Mucosa of descending colon (tissue), 3 donors: ENCODE data around the gene TBC1D2. TPM values are rescaled to one million over a fixed set of nuclear protein-coding genes. Genes with fewer than 3 reads are reported as not detected.

ENCODE experiments used
- ATAC-seq: fragments of 200-7000 bp; cut with Tn5 transposase; one replicate; pipeline ENCODE4 v1.9.1; 2020; ENCODE audit warnings: mild to moderate bottlenecking, moderate library complexity
- DNase-seq, 3 donors: peaks; one replicate each; pipeline ENCODE4 v3.0.0-alpha.2; 2020
- H3K36me3 ChIP-seq: fragments of 200-600 bp; one replicate; pipeline ENCODE4 v1.8.0; 2021; ENCODE audit warnings: low read depth, mild to moderate bottlenecking
- H3K4me1 ChIP-seq: fragments of 200-600 bp; one replicate; pipeline ENCODE4 v1.8.0; 2021; ENCODE audit warnings: low read depth, mild to moderate bottlenecking
- H3K4me3 ChIP-seq: fragments of 200-600 bp; one replicate; pipeline ENCODE4 v1.8.0; 2021; ENCODE audit warnings: mild to moderate bottlenecking
- H3K9me3 ChIP-seq: fragments of 200-600 bp; one replicate; pipeline ENCODE4 v1.8.0; 2021; ENCODE audit warnings: mild to moderate bottlenecking
- intact Hi-C, 2 donors: fragments of 100-400 bp; cut with DNase I in 1 of 2; cut with micrococcal nuclease in 1 of 2; formaldehyde crosslinking; loops; one replicate each; pipeline versions ENCODE4 v1.11.0 to v1.11.1; 2022; cut with DNase I, micrococcal nuclease
- total RNA-seq, 3 donors: library from RNA; stranded (reverse); fragmentation: NEBNext Ultra II Directional in 2 of 3; extraction: Animal tissue kit (Norgen Biotek cat#: 25700) in 2 of 3; gene quantifications; one replicate each; pipeline versions ENCODE4 v1.2.1 to v1.2.4, GENCODE V29; 2021 to 2023
- TF ChIP-seq, protein P1 (sequence below): fragments of 200-600 bp; IDR thresholded peaks from one replicate; pipeline ENCODE4 v1.8.0; 2022; ENCODE audit warnings: antibody characterized with exemption, mild to moderate bottlenecking
- donor health status: DM: no; HTN: no; CAD: no; lungs with moderate emphysema.
- donor health status: DM: no; HTN: no; CAD: no.
- donor health status: DM: no; HTN: yes; CAD: no.

Gene TBC1D2
- total RNA-seq, 3 donors from 2014 or later = 19.5 to 33.5 (median 26.9) TPM

DNA sequence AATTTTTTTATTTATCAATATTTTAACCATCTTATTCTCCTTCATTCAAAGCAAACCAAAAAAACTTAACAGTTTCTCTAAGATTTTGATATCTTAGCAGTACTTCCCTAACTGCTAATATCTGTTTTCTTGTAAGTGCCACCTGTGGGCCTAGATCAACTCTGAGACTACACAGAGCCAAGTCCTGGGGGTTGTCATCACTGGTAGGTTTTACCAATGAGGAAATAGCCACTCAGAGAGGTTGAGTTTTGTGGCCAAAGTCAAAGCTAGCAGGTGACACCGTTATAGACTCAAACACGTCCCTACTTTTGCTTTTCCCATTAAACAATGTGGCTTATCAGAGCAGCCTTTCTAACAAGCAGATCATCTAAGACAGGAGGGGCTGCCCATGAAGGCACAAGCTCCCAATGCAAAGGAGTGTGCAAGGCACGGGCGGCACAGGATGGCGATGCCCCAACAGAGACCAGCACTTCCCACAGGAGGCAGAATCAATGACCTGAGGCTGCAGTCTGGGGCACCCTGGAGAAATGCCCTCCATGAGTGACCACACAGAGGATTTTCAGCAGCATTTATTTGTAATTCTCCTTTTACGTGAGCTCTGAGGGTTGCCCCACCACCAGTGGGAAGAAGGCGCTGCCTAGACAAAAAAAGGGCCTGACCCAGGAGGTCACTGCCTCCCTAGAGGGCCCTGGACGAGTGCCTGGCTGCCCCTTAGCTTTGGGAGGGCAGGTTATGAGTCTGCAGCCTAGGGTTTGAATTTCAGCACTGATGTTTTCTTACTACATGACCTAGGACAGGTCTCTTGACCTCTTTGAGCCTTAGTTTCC is 7.4 kb downstream of the TBC1D2 start:
- H3K4me1 ChIP-seq = peaks cover 39% of the 10 kb centered on the region
- H3K4me3 ChIP-seq = no peak overlapping the region
- ATAC-seq (peak; percentile 1), DNase-seq (peak in 1 of 3 donors; percentile 38)
- TF ChIP-seq, protein P1, sequence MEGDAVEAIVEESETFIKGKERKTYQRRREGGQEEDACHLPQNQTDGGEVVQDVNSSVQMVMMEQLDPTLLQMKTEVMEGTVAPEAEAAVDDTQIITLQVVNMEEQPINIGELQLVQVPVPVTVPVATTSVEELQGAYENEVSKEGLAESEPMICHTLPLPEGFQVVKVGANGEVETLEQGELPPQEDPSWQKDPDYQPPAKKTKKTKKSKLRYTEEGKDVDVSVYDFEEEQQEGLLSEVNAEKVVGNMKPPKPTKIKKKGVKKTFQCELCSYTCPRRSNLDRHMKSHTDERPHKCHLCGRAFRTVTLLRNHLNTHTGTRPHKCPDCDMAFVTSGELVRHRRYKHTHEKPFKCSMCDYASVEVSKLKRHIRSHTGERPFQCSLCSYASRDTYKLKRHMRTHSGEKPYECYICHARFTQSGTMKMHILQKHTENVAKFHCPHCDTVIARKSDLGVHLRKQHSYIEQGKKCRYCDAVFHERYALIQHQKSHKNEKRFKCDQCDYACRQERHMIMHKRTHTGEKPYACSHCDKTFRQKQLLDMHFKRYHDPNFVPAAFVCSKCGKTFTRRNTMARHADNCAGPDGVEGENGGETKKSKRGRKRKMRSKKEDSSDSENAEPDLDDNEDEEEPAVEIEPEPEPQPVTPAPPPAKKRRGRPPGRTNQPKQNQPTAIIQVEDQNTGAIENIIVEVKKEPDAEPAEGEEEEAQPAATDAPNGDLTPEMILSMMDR = peak; percentile 3
- no peaks in the 10 kb centered on the region for H3K9me3 ChIP-seq
- no peaks in the 10 kb centered on the region for H3K36me3 ChIP-seq
- intact Hi-C loops = no loop called here

DNA sequence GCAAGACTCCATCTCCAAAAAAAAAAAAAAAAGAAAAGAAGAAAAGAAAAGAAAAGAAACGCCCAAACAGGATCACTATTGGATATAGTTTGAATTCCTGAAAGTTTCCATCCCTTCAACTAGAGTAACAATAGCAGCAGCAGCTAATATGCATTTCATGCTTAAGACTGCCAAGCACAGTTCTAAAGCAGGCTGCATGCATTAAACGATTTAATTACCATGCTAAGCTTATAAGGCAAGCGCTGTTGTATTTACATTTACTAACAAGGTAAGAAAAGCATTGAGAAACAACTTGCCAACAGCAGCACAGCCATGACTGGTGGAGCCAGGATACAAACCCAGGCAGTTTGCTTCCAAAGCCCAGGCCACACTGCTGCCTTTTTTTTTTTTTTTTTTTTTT is 13.0 kb downstream of the TBC1D2 start:
- Histone ChIP-seq H3K4me3 (no peak overlapping the region), H3K4me1 (peaks cover 10% of the 10 kb centered on the region), H3K36me3 (no peaks in the 10 kb centered on the region), H3K9me3 (no peaks in the 10 kb centered on the region)
- intact Hi-C loops = no loop called here
- DNase-seq (no peak), ATAC-seq (no peak)
- TF ChIP-seq, protein P1 = no peak

DNA sequence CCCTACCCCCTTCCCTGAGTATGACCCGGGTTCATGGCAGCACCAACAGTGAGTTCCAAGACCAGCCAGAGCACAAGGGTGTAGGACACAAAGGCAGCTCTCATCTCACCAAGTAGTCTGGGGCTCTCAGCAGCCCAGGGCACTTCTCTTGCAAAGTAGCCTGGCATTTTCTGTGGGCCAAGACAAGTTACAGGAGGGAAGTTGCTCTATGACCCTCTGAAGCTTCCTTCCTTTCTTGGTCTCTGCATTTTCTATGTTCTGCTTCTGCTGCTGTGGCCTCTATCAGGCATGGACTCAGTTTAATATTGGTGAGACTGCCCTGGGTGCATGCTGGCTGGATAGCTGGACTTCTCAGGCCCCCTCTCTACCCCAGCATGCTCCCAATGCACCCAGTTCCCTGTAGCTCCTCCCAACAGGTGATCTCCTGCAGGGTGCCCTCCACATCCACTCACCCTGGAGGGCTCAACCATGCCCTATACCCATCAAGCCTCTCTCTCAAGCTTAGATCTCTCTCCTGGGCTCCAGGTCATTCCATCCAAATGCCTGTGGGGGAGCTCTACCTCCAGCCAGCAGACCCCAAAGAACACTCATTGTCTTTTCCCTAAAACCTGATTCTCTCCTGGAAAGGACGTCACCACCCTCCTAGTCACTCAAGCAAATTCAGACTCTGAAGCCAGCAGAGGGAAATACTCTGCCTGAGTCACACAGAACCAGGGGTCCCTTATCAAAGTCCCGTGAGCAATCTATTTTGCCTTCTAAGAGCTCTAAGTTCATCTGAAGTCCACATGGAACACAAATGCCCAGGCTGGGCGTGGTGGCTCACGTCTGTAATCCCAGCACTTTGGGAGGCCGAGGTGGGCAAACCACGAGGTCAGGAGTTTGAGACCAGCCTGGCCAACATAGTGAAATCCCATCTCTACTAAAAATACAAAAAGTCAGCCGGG is 13.8 kb downstream of the TBC1D2 start:
- Histone ChIP-seq H3K4me3 (no peak overlapping the region), H3K4me1 (peaks cover 7% of the 10 kb centered on the region), H3K9me3 (no peaks in the 10 kb centered on the region), H3K36me3 (no peaks in the 10 kb centered on the region)
- DNase-seq = no peak
- ATAC-seq = no peak
- TF ChIP-seq, protein P1 = no peak
- intact Hi-C loops = no loop called here

DNA sequence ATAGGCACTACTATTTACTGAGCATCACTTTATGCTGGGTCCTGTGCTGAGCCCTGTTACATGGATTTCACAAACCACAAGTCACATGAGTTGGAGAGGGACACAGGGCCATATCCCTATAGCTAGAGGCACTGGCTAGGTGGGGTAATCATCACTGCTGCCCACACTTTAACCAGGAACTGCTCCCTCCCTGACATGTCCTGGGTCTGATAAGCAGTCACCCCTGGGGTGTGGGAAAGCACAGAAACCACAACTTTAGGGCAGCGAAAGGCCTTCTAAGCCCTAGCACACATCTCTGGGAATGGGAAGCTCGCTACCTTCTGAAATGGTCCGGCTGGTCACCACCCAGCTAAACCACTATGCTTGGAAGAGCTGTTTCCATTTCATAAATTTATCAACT is 15.0 kb downstream of the TBC1D2 start:
- ATAC-seq (no peak), DNase-seq (no peak)
- TF ChIP-seq, protein P1 = no peak
- intact Hi-C loops = no loop called here
- Histone ChIP-seq H3K36me3 (no peaks in the 10 kb centered on the region), H3K9me3 (no peaks in the 10 kb centered on the region), H3K4me3 (no peak overlapping the region), H3K4me1 (peaks cover 7% of the 10 kb centered on the region)

DNA sequence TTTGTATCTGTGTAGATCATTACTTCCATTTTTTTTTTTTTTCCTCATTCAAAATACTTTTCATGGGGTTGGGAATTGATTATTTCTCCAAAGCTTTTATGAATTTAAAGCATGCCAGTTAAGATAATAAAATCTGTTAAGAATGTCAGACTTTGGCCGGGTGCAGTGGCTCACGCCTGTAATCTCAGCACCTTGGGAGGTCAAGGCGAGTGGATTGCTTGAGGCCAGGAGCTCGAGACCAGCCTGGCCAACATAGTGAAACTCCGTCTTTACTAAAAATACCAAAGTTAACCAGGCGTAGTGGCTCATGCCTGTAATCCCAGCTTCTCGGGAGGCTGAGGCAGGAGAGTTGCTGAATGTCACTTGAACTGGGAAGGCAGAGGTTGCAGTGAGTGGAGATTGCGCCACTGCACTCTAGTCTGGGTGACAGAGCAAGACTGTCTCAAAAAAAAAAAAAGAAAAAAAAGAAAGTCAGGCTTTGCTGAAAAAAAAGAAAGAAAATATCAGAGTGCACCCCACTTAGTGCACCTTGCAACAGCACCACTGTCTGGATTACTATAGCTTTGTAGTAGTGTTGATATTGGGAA is 18.5 kb downstream of the TBC1D2 start:
- no peak overlapping the region for H3K4me3 ChIP-seq
- intact Hi-C loops = no loop called here
- peak; percentile 63 for ATAC-seq
- no peaks in the 10 kb centered on the region for H3K36me3 ChIP-seq
- H3K4me1 ChIP-seq = peaks cover 7% of the 10 kb centered on the region
- H3K9me3 ChIP-seq = no peaks in the 10 kb centered on the region
- DNase-seq = peak in 1 of 3 donors; percentile 59
- TF ChIP-seq, protein P1 = no peak
